Body of pancreas (tissue), 4 donors: ENCODE results near the gene MTG1.

Experiments used
- POLR2A ChIP-seq, 3 donors: fragments of 450-650 bp; IDR thresholded peaks; one replicate each; pipeline ENCODE4 v1.6.1; 2016; ENCODE audit warnings: antibody characterized with exemption in 3 of 3, mild to moderate bottlenecking in 2 of 3
- TF ChIP-seq, protein P1 (sequence below), 7 experiments: fragments of 450-650 bp in 4 of 7; fragments of 200-600 bp in 3 of 7; sonication (generic) in 3 of 7; IDR thresholded peaks; one replicate each; pipeline ENCODE4 v1.5.1; 2016 to 2019; ENCODE audit warnings: antibody characterized with exemption in 7 of 7

DNA sequence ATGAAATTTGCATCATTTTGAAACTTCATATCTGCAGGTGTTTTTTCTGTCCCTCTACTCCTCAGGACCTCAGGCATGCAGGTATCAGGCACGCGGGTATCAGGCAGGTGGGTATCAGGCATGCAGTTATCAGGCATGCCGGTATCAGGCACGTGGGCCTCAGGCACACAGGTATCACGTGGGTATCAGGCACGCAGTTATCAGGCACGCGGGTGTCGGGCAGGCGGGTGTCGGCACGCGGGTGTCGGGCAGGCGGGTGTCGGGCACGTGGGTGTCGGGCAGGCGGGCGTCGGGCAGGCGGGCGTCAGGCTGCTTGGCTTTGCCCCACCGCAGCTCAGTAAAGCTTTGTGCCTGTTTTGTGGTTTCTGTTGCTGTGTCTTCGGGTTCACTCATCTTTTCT is 21.8 kb downstream of the MTG1 start:
- TF ChIP-seq, protein P1, sequence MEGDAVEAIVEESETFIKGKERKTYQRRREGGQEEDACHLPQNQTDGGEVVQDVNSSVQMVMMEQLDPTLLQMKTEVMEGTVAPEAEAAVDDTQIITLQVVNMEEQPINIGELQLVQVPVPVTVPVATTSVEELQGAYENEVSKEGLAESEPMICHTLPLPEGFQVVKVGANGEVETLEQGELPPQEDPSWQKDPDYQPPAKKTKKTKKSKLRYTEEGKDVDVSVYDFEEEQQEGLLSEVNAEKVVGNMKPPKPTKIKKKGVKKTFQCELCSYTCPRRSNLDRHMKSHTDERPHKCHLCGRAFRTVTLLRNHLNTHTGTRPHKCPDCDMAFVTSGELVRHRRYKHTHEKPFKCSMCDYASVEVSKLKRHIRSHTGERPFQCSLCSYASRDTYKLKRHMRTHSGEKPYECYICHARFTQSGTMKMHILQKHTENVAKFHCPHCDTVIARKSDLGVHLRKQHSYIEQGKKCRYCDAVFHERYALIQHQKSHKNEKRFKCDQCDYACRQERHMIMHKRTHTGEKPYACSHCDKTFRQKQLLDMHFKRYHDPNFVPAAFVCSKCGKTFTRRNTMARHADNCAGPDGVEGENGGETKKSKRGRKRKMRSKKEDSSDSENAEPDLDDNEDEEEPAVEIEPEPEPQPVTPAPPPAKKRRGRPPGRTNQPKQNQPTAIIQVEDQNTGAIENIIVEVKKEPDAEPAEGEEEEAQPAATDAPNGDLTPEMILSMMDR (IDR thresholded peaks at IDR 0.05), result no peak
- no peak for TF ChIP-seq POLR2A (IDR thresholded peaks at IDR 0.05)
